HCT116 (cell line): Measurements from ENCODE around the gene RND2. TPM values are rescaled to one million over a fixed set of nuclear protein-coding genes. Genes with fewer than 3 reads are reported as not detected.

Experiments used
- ATAC-seq: fragments of 200-7000 bp; cut with Tn5 transposase; 2 replicates; pipeline ENCODE4 v1.9.1; 2020; ENCODE audit warnings: mild to moderate bottlenecking, moderate library complexity
- BruUV-seq: library from RNA; stranded (reverse); fragments of 400-500 nt; replicated peaks from 2 replicates; lab custom pipeline; 2021; lab: Mats Ljungman, UMichigan
- CTCF ChIA-PET: fragments of 300-600 bp; sonication (Branson Sonifier 250); formaldehyde crosslinking; loops from one replicate; lab custom pipeline; 2021; ENCODE audit warnings: antibody characterized with exemption; lab: Charles Lee
- POLR2A ChIA-PET: fragments of 300-600, 350-600 bp; sonication (Branson Sonifier 250); formaldehyde crosslinking; loops from one replicate; lab custom pipeline; 2021; ENCODE audit warnings: antibody characterized with exemption; lab: Charles Lee
- RAD21 ChIA-PET, 2 experiments: fragments of 300-600 bp; sonication (Branson Sonifier 250); formaldehyde crosslinking; loops; one replicate each; lab custom pipeline; 2023; ENCODE audit warnings: low total read pairs in 2 of 2; ENCODE audit not compliant: uncharacterized antibody in 2 of 2, unreplicated experiment in 2 of 2, low non-redundant PET in 1 of 2; lab: Charles Lee
- DNase-seq: peaks from one replicate; pipeline ENCODE4 v3.0.0-alpha.2; 2010; ENCODE audit warnings: low read depth, low spot score
- H2AFZ ChIP-seq: fragments of 200-600 bp; shearing (Covaris generic), sonication (generic); 2 replicates; pipeline ENCODE4 v1.6.1; 2017; ENCODE audit warnings: low read depth, mixed run types, mixed read lengths, antibody characterized with exemption, low read length; ENCODE audit not compliant: poor library complexity, severe bottlenecking
- H3K27ac ChIP-seq: 2 replicates; pipeline ENCODE4 v1.5.1; 2012; ENCODE audit warnings: low read depth, low read length
- H3K27me3 ChIP-seq: fragments of 200-600 bp; sonication (generic); 2 replicates; pipeline ENCODE4 v1.6.1; 2016; ENCODE audit warnings: mixed run types, low read length, mixed read lengths; ENCODE audit not compliant: insufficient read depth
- H3K36me3 ChIP-seq, 2 experiments: fragments of 200-500 bp in 1 of 2; fragments of 200-600 bp in 1 of 2; sonication (Bioruptor generic) in 1 of 2; sonication (generic) in 1 of 2; 2 replicates each; pipeline versions ENCODE4 v1.5.1 to v1.6.1; 2014 to 2016; ENCODE audit warnings: low read length in 2 of 2, inconsistent platforms in 1 of 2, mixed read lengths in 1 of 2, mixed run types in 1 of 2; ENCODE audit not compliant: insufficient read depth in 2 of 2, control insufficient read depth in 1 of 2
- H3K4me1 ChIP-seq, 2 experiments: fragments of 200-600 bp in 1 of 2; sonication (generic) in 1 of 2; 2 replicates each; pipeline versions ENCODE4 v1.5.1 to v1.6.1; 2012 to 2017; ENCODE audit warnings: low read length in 2 of 2, inconsistent platforms in 1 of 2, mild to moderate bottlenecking in 1 of 2, mixed read lengths in 1 of 2, mixed run types in 1 of 2, moderate library complexity in 1 of 2; ENCODE audit not compliant: insufficient read depth in 2 of 2, control insufficient read depth in 1 of 2
- H3K4me2 ChIP-seq: fragments of 200-600 bp; sonication (generic); 2 replicates; pipeline ENCODE4 v1.6.1; 2017; ENCODE audit warnings: mixed run types, low read length, mixed read lengths
- H3K4me3 ChIP-seq, 2 experiments: fragments of 200-600 bp in 1 of 2; sonication (generic) in 1 of 2; replicated peaks in 1 of 2; 2 replicates each; pipeline ENCODE4 v1.5.1; 2011 to 2016; ENCODE audit warnings: low read length in 2 of 2, control low read depth in 1 of 2, low read depth in 1 of 2, mild to moderate bottlenecking in 1 of 2, mixed read lengths in 1 of 2, mixed run types in 1 of 2
- H3K79me2 ChIP-seq: fragments of 200-600 bp; sonication (generic); 2 replicates; pipeline ENCODE4 v1.6.1; 2017; ENCODE audit warnings: mild to moderate bottlenecking, mixed run types, low read length, moderate library complexity, mixed read lengths; ENCODE audit not compliant: insufficient read depth
- H3K9ac ChIP-seq: fragments of 200-600 bp; sonication (generic); 2 replicates; pipeline ENCODE4 v1.6.1; 2016; ENCODE audit warnings: low read length, mixed read lengths
- H3K9me2 ChIP-seq: fragments of 200-600 bp; sonication (generic), shearing (Covaris generic); 2 replicates; pipeline ENCODE4 v1.6.1; 2017; ENCODE audit warnings: mixed run types, mild to moderate bottlenecking, moderate library complexity; ENCODE audit not compliant: insufficient read depth
- H3K9me3 ChIP-seq, 2 experiments: fragments of 200-500 bp in 1 of 2; fragments of 200-600 bp in 1 of 2; sonication (Bioruptor generic) in 1 of 2; sonication (generic) in 1 of 2; 2 replicates each; pipeline ENCODE4 v1.6.1; 2014 to 2017; ENCODE audit warnings: low read length in 2 of 2, mixed read lengths in 2 of 2, inconsistent platforms in 1 of 2, low read depth in 1 of 2, mild to moderate bottlenecking in 1 of 2, mixed run types in 1 of 2, moderate library complexity in 1 of 2; ENCODE audit not compliant: control insufficient read depth in 1 of 2, insufficient read depth in 1 of 2
- H4K20me1 ChIP-seq: fragments of 200-600 bp; sonication (generic), shearing (Covaris generic); 2 replicates; pipeline ENCODE4 v1.6.1; 2017; ENCODE audit warnings: mixed run types, mild to moderate bottlenecking, moderate library complexity; ENCODE audit not compliant: insufficient read depth
- CBX3 ChIP-seq: IDR thresholded peaks from 2 replicates; pipeline ENCODE4 v1.6.1; 2012; ENCODE audit warnings: low read depth
- EGR1 ChIP-seq: IDR thresholded peaks from 2 replicates; pipeline ENCODE4 v1.6.1; 2012; ENCODE audit warnings: low read depth
- MAX ChIP-seq: IDR thresholded peaks from 2 replicates; pipeline ENCODE4 v1.6.1; 2012
- RAD21 ChIP-seq: IDR thresholded peaks from 2 replicates; pipeline ENCODE4 v1.6.1; 2012; ENCODE audit warnings: low read depth, mild to moderate bottlenecking
- SIN3A ChIP-seq: IDR thresholded peaks from 2 replicates; pipeline ENCODE4 v1.6.1; 2012; ENCODE audit warnings: low read depth
- SP1 ChIP-seq: IDR thresholded peaks from 2 replicates; pipeline ENCODE4 v1.6.1; 2012; ENCODE audit warnings: low read depth
- YY1 ChIP-seq: IDR thresholded peaks from 2 replicates; pipeline ENCODE4 v1.6.1; 2011; ENCODE audit warnings: low read length, low read depth, moderate library complexity, mild to moderate bottlenecking; ENCODE audit not compliant: insufficient replicate concordance; ENCODE audit errors: extremely low read depth
- intact Hi-C: fragments of 100-400 bp; cut with micrococcal nuclease; formaldehyde crosslinking; loops from 2 replicates; pipeline ENCODE4 v1.10.0; 2022
- total RNA-seq: library from RNA; stranded (reverse); gene quantifications from one replicate; pipeline ENCODE4 v1.2.1, GENCODE V29; 2021; ENCODE audit not compliant: unreplicated experiment

RND2 gene
- total RNA-seq, 1 experiment from 2014 or later = 0.66 TPM

- H3K9ac ChIP-seq = no peak overlapping the region
- H3K36me3 ChIP-seq = peaks cover 8 to 20% of the 10 kb centered on the region in 2 experiments; a peak in 3 of 4 replicates
- no peaks in the 10 kb centered on the region for H4K20me1 ChIP-seq
- ChIA-PET CTCF (no interaction called here), RAD21 (no interaction called here), POLR2A (no interaction called here)
- intact Hi-C loops = no loop called here
- H2AFZ ChIP-seq = no peak overlapping the region
- ATAC-seq = no peak
- H3K4me3 ChIP-seq = no peak overlapping the region
- TF ChIP-seq SIN3A = no peak
- TF ChIP-seq SP1 = no peak
- no peak for TF ChIP-seq YY1
- no peak for TF ChIP-seq RAD21
- no peaks in the 10 kb centered on the region for H3K9me3 ChIP-seq
- H3K4me2 ChIP-seq = no peak overlapping the region
- no TSS peak for BruUV-seq
- H3K9me2 ChIP-seq = no peaks in the 10 kb centered on the region
- H3K27ac ChIP-seq = no peak overlapping the region
- H3K4me1 ChIP-seq = no peaks in the 10 kb centered on the region
- H3K27me3 ChIP-seq = no peaks in the 10 kb centered on the region
- DNase-seq = no peak
- H3K79me2 ChIP-seq = no peaks in the 10 kb centered on the region
Observed at GRCh38 chr17:43070872-43071271, 45.8 kb downstream of the RND2 start.

- no peak for ATAC-seq
Observed at GRCh38 chr17:43074869-43075268, 49.8 kb downstream of the RND2 start.

More at GRCh38 chr17:43074869-43075268, 49.8 kb downstream of the RND2 start:
- H3K9me2 ChIP-seq = no peaks in the 10 kb centered on the region
- POLR2A ChIA-PET = no interaction called here
- H3K27me3 ChIP-seq = no peaks in the 10 kb centered on the region
- no peak overlapping the region for H3K27ac ChIP-seq
- RAD21 ChIA-PET = no interaction called here
- intact Hi-C loops = no loop called here
- H3K9ac ChIP-seq = no peak overlapping the region
- DNase-seq = no peak
- CTCF ChIA-PET = no interaction called here
- no peak overlapping the region for H3K4me3 ChIP-seq
- H3K36me3 ChIP-seq = peaks cover 10 to 20% of the 10 kb centered on the region in 2 experiments; a peak in 3 of 4 replicates
- H3K9me3 ChIP-seq = no peaks in the 10 kb centered on the region
- H3K4me1 ChIP-seq = no peaks in the 10 kb centered on the region
- H3K79me2 ChIP-seq = no peaks in the 10 kb centered on the region
- no peak for TF ChIP-seq MAX
- TF ChIP-seq CBX3 = no peak
- no peak for TF ChIP-seq EGR1
- H3K4me2 ChIP-seq = no peak overlapping the region
- BruUV-seq = no TSS peak
- H2AFZ ChIP-seq = no peak overlapping the region
- H4K20me1 ChIP-seq = no peaks in the 10 kb centered on the region
